ENCODE data around the gene COL7A1.
"Not testable (repeated sequence)": the region's sequence is repeated elsewhere in the genome, so short reads cannot be mapped to it uniquely, and the experiment has no call there.

Gene COL7A1

DNA sequence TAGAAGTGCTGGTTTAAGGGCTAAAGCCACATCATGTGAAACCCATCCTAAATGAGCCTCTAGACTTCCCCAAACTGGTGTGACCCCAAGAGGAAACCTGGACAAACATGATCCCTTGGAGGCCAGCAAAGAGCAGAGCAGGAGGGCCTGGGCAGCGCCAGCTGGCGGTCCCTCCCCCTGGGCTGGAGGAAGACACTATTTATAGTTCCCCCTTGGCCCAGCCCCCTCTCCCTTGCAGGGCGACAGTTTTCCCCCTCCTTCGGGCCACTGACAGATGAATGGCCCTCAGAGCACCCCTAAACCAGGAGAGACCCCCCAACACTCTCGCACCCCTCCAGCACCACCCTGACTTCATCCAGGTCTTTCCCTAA lies 34.5 kb downstream of the COL7A1 start:
- DNase-seq = no peak

DNA sequence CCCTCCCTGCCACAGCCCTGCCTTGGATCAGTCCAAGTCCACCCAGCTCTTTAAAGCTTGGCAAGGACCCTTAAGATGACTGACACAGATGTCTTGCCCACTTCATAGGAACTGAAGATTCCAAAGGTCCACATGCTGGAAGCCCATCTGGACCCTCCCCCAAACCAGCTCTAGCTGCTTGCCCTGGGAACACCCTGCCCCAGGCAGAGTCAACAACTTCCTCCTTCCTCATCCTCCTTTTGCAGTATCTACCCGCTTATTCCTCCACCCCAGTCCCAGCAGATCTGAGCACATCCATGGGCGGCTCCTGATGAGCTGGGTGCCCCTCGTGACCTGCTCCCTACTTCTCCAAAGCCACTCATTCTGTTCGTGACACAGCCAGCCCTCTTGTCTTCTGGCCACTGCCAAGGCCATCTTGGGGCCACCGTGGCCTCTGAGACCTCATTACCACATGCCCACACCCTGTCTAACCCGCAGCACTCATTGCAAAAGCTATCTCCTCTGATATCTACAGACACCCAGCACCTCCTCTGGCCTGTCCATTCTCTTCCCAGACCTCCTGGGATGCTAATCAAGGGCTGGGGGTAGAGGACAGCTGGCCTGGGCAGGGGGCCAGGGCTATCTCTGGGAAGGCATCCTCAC lies 36.5 kb downstream of the COL7A1 start:
- no peak for DNase-seq

DNA sequence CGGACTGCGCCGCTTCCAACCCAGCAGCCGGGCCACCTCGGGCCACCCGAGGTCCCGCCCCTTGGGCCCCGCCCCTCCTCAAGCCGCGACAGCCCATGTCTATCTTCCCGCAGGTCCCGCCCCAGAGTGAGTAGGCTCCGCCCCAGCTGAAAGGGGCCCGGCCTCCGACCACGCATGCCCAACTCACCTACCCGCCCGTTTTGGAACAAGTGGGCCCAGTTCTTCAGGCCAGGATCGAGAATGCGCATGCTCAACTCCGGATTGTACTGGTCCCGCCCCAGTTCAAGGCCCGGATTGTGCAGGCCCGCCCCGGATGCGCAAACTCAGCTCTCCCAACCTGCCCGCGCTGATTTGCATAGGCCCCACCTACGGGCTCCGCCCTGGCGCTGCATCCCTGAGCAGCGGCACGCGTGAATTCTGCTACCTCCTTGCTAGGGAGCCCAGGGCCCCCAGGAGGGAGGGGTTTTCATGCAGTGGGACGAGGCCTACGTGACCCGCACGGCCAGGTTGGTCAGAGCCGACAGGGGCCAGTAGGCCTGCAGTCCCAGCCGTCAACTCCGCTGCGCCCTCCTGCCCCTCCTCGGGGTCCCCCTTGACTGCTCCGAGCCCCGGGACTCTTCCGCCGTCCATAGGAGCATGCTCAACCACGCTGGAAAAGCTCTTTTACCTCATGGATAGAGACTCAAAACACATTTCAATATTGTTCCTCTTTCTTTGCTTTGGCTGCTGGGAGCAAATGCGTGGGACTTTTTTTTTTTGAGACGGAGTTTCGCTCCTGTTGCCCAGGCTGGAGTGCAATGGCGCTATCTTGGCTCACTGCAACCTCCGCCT lies 38.1 kb downstream of the COL7A1 start, which contains the start of gene PFKFB4:
PFKFB4 (minus strand) TSS at position 8 of the 831 bp plus-strand sequence. CDS start 26 bp downstream, outside the sequence.
- DNase-seq = peak; percentile 99

DNA sequence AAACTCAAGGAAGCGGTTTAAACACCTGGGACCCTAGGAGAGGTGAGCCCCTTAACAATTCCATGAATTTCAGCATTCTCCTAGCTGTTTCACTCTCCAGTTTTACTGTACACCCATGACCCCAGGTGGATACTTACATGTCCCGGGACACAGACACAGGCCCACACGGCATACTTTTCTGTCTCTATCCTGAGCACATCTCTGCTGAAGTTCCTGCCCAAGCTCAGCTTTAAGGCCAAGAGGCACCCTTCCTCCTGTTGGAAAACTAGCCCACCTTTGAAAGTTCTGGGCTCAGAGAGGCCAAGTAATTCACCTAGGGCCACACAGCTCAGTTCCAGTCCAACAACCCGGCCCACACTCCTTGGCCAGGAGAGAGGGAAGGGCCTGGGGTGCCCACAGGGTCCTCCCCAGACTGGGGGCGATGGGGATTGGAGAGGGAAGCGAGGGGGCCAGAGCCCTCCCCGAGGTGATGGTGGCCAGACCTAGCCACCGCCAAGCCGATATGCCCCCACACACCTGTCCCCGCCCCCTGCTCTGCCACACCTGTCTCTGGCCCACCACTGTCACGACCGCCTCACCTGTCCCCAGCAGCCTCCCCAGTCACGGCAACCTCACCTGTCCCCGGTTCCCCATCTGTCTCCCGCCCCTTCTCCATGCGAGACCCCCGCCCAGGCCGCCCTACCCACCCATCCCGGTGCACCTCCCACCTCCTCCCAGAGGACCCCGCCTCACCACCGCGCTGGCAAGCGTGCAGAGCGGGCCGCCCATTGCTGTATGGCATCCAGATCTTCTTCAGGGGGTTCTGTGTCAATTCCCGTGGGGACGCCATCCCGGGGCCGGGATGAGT lies 39.0 kb downstream of the COL7A1 start:
- no peak for DNase-seq

DNA sequence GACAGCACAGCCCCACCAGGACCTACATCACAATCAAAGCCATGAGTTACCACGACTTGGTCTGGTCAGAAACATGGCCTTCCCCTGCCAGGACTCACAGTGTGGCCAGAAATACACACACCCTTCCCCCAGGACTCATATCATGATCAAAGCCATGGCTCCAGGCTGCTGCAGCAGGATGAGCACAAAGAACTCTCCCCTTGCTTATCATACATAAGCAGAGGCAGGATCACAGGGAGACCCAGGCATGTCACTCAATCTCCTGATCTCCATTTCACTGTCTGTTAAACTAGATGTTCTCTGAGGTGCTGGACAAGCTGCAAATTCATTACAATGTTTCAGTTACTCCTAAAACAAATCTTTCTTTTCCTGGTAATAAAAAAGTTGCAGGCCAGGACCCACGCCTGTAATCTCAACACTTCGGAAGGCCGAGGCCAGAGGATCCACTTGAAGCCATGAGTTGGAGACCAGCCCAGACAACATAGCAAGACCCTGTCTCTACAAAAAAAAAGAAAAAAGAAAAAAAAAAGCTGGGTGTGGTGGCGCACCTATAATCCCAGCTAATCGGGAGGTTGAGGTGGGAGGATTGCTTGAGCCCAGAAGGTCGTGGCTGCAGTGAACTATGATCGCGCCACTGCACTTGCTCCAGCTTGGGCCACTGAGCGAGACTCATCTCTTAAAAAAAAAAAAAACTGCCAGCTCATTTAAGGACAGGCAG lies 39.7 kb downstream of the COL7A1 start:
- DNase-seq = no peak

DNA sequence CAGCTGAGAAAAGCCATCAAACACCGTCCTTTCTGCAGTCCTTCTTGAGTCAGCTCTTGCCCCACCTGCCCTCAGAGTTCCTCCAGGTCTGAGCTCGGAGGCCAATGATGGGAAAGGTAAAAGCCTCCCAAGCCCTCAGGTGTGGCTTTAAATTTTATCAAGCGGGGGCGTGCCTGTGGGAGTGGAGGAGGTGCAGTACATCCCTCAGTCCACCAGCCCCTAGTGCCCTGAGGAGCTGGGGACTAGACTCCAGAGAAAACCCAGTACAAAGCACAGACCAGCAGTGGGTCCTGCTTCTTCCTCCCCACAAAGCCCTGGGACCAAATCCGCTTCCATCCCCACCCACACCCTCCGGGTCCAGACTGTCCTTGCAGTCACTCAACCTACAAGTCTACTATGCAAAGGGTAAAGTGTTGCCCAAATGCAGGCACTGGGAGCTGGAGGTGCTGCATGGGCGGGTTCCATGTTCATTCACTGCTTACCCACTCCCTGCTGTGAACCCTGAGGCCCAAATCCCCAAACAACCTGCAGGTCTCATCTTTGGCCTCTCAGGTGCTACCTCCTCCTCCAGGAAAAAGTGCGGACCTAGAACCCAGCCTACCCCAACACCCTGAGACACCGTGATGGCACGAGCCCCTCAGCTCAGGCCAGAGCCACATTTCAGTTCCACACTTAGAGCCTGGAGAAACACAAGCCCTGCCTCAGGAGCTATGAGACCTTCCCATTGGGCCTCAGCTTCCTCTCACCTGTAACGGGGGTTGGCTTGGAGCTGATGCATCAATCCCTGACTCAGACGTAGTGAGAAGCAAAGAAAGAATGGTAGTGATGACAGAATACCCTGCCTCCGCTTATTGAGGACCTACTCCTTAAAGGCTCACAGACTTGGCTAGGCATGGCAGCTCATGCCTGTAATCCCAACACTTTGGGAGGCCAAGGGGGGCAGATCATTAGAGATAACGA lies 41.0 kb downstream of the COL7A1 start:
- DNase-seq = no peak

DNA sequence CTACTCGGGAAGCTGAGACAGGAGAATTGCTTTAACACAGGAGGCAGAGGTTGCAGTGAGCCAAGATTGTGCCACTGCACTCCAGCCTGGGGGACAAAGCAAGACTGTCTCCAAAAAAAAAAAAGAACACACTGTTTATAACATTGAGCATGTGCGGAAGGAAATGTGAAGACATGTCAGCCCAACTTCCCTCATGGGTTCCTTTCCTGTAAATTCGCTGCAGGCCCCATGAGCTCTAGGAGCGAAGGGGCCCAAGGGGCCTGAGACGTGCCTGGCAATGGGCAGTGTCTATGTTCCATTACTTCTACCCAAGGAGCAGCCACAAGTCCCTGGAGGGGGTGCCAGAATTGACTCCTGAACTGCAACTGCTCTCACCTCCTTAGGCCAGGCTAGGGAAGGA lies 41.8 kb downstream of the COL7A1 start:
- DNase-seq = no peak

DNA sequence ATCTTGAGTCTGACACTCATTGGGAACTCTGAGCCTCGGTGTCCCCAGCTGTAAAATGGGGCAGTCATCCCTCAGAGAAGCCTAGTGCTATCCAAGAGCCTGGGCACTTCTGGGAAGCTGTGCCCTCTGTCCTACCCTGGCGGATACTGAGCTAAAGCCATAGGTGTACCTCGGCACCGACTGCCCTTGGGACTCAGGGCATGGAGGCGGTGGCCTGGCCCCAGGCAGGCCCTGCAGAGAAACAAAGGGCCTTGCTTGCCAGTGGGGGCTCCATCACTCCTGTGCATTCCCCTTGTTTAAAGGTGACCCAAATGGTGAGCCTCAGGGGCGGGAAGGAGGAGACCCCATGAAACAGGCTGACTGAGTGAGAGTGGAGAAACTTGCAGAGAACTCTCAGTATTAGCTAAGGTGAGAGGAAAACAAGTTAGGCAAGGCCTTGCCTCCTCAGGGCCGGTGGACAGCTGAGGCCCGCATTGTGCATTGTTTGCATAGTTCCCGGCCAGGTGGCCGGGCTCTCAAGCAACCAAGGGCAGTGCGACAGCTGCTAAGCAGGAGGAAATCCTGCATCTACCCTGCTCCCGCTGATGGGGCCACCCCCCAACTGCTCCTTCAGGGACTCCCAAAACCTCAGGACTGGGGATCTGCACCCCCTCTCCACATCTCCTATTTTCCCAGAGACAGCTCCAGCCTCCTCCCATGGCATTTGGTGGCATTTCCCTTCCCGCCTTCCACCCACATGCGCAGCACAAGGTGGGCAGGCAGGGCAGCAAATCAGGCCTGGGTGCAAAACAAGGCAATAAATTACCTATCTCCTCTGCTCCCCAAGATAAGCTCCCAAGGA lies 42.8 kb downstream of the COL7A1 start:
- no peak for DNase-seq

DNA sequence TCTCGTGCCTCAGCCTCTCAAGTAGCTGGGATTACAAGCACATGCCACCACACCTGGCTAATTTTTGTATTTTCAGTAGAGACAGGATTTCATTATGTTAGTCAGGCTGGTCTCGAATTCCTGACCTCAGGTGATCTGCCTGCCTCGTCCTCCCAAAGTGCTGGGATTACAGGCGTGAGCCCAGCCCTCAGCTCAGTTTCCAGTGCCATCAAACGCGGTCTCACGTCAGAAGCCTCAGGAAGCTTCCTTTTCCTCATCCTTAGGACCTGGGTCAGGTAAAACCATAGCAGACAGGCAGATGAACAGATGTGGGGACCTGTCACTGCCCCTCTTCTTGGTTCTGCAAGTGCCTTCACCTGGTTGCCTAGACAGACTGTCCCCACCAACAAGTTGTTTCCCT lies 43.5 kb downstream of the COL7A1 start:
- DNase-seq = not testable (repeated sequence)

DNA sequence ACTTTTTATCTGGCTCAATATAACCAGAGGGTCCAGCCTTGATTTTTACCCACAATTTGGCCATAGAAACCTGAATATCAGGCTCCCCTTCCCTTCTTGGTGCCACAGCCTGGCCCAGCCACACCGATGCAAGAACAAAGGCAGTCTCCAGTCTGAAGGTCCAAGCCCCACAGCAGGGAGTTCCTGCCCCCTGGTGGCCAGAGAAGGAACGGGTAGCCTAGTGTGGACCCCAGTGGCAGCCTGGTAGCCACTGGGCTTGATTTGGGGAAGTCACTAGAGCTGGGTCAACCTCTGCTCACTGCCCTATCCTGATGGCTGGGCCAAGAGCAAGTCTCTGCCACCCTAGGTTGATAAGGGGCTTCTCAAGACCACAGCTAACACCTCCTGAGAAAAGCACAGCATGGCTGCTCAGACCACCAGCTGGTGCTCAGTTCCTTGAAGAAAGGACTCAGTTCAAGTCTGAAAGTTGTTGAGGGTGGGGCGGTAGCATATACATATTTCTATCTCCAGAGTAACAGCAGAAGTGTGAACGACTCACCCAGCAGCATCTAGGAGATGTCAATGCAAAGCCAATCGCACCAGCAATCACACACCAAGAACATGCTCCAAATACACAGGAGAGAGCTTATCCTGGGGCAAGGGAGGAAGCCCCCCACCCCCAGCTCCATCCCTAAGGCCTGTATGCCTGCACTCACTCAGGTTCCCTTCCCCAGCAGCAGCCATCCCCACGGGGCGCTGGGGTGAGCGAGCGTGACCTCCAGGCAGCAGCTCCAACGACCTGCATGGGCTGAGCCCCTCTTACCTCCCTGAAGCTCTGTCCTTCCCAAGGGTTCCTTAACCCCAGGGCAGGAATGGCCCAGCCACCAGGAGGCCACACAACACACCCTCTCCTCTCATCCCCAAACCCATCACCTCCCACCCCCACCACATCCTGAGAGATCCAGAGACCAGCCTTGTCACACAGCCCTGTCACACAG lies 46.1 kb downstream of the COL7A1 start:
- peak; percentile 84 for DNase-seq

DNA sequence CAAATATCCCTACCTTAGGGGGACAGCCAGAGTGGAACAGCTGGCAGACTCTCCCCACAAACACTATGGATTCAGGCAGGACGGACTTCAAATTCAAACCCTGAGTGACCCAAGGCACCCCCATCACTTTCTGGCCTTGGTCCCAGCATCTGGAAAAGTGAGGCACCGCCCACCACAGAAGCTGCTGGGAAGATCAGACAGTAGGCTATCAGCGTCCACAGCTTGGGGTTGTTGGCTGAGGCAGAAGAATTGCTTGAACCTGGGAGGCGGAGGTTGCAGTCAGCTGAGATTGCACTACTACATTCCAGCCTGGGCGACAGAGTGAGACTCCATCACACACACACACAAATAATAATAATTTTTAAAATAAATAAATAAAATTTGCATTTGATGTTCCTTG lies 47.0 kb downstream of the COL7A1 start:
- DNase-seq = no peak

DNA sequence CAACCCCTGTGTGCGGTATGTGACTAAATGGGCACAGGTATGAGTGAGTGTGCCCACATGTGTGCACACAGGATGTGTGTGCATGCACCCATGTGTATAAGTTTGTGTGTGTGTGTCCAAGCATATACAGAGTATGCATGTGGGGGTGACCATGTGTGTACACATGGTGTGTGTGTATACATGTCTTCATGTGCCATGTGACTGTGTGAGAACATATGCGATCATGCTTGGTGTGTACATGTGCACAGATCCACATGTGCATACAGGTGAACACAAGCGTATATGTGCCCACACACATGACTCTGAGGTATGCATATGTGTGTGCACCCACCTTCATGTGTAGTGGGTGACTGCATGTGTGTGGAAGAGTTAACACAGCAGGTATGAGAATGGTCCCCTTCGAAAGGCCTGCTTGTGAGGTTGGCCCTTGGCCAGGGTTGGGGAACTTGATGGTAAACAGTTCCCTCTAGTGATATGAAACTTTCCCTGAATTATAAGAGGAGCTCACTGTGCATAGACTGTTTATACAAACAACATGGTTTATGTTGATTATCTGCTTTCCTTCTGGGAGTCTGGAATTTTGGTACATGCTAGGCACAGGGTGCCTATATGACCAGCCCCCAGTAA lies 48.8 kb downstream of the COL7A1 start:
- no peak for DNase-seq

DNA sequence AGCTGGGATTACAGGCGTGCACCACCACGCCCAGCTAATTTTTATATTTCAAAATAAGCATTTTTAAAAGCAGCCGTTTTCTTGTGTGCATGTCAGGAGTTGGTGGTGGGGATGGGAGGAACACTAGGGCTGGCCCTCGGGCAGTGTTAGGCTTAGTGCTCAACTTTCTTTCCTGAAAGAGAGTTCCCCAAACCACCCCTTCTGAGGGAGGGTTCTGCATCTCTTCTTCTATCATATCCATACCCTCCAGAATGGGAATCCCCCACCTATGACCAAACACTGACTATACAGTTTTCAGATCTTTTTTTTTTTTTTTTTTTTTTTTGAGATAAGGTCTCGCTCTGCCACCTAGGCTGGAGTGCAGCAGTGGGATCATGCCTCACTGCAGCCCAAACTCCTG lies 51.0 kb downstream of the COL7A1 start:
- DNase-seq = no peak

DNA sequence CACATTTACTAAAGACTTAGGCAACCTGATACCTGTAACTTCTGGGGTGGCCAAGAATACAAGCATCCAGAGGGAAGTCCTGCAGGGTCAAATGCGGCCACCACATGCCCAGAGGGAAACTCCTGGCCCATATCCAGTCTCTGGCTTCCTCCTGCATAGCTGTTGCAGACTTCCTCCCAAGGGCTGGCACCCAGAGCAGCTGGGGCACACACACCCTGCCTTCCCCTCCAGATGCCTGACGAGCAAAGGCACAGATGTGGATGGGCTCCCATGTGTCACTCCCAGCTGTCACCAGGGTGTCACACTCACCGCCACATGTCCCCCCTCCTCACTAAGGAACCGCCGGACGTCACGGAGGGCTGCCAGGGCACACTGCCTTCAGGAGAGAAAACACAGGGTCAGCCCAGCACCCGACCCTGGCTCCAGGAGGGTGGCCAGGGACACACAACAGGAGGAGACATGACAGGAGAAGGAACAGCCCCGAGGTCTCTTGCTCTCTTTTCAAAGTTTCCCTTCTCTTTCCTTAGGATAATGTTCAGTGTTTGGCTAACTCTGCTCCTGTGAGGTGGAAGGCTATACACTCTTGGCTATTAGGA lies 51.8 kb downstream of the COL7A1 start:
- no peak for DNase-seq

DNA sequence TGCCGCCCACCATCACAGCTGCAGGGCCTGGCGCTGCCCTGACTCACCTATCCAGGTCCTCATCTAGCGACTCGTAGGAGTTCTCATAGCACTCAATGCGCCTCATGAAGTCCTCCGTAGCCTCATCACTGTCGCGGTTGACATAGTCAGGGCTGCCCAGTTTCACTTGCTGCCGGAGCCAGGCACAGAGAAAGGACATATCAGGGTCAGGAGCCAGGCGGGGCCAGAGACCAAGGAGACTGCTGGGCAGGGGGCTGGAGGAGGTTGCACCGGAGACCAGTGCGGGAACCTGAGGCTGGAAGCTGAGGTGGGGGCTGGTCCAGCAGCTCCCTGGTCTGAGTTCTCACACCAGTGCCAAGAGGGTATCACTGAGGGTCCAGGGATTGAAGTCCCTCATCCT lies 56.7 kb downstream of the COL7A1 start:
- no peak for DNase-seq

DNA sequence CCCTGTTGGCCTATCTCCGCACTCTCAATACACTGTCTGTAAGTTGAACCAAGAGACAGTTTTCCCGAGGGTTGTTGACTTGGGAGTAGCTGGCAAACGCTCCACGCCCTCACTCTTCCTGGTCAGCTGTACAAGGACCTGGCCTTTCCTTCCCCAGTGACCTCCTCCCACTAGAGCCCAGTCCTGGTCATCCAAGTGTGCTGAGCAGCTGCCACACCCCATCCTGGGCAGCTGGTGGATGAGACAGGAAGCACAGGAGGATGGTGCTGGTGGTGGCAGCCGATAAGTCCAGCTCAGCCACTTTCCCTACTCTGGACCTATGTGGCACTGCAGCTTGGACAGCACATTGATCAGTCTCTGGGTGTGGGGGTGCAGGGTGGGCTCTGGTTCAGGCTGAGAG lies 58.3 kb downstream of the COL7A1 start:
- no peak for DNase-seq

DNA sequence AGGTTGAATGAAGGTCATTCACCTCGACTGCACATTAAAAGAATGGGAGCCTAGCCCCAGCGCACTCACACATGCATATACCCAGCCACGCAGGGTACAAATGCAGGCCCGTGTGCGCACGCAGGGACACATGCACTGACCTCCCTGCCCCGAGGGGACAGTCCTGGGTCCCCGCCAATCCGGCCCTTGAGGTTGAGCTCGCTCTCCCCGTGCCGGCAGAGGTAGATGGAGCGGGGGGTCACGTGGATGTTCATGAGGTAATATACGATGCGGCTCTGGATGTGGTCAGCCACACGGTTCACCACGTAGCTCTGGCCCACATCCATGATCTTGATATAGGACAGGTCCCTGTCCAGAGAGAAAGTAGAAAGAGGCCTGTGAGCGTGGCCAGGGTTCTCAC lies 59.0 kb downstream of the COL7A1 start:
- no peak for DNase-seq

DNA sequence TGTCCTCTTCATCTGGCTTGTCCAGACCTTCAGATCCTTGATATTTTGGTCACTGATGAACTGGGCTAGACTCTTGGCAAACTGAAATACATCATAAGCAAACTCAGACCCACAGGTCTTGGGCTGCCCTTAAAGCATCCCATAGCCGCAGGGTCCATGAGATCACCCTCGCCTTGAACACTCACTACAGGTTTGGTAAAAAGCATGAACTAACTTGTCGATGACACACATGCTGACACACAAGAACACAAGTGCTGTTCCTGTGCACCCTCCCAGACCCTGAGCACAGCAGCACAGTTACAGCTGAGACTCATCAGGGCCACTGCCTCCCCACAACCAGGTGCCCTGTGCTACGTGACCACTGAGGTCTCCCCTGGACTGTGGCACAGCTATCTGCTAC lies 59.6 kb downstream of the COL7A1 start:
- DNase-seq = no peak

DNA sequence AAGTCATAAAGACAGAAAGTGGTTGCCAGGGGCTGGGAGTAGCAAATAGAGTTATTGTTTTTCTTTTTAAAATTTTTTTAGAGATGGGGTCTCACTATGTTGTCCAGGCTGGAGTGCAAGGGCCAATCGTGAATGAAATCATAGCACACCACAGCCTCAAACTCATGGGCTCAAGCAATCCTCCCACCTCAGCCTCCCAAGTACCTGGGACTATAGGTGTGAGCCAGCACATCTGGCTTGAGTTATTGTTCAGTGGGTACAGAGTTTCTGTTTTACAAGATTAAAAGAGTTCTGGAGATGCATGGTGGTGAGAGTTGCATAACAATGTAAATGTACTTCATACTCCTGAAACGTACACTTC lies 62.2 kb downstream of the COL7A1 start:
- DNase-seq = no peak

Data from stimulated activated CD4-positive, alpha-beta T cell treated with anti-CD3 and anti-CD28 coated beads, Interleukin-12 subunit alpha, Interleukin-12 subunit beta, amount 100 ng/mL, for 4 hours (primary cell).